NCI-H1048 (cell line): ENCODE measurements around the gene ATP6V1E1.
"Not testable (repeated sequence)": the region's sequence is repeated elsewhere in the genome, so short reads cannot be mapped to it uniquely, and the experiment has no call there.

Experiments used
- DNase-seq: peaks from one replicate; lab custom pipeline; 2025; lab: John Stamatoyannopoulos, UW

ATP6V1E1 gene

GRCh38 chr22:17628406-17629172, at the start of gene ATP6V1E1:
Gene ATP6V1E1 (minus strand): TSS chr22:17628749. CDS start chr22:17628635, 114 bp downstream.
- DNase-seq: peak; percentile 82

- no peak for DNase-seq
These were observed 47.0 kb upstream of the ATP6V1E1 start for GRCh38 chr22:17675584-17675983.

DNA sequence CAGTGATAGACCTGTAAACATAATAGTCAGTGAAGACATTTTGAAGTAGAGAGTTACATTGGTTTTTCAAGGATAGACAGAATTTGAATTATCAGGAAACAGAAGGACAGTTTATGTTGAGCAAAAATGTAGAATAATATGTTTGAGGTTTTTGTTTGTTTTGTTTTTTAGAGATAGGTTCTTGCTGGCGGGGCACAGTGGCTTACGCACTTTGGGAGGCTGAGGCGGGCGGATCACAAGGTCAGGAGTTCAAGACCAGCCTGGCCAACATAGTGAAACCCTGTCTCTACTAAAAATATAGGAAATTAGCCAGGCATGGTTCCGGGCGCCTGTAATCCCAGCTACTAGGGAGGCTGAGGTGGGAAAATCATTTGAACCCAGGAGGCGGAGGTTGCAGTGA, 45.6 kb upstream of the ATP6V1E1 start:
- no peak for DNase-seq

- no peak for DNase-seq
These were observed 44.0 kb upstream of the ATP6V1E1 start for GRCh38 chr22:17672417-17672991.

GRCh38 chr22:17671521-17672092, 43.1 kb upstream of the ATP6V1E1 start:
- DNase-seq: not testable (repeated sequence)

DNA sequence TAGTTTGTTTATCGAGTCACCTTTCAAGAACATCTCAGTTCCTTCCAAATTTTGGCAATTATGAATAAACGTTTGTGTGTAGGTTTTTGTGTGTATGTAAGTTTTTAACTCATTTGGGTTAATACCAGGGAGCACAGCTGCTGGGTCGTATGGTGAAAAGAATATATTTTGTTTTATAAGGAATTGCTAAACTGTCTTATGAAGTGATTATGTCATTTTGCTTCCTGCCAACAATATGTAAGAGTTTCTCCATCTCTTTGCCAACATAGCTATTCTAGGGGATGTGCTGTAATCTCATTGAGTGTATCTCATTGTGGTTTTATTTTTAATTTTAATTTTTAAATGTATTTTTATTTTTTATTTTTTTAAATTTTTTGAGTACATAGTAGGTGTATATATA, 37.3 kb upstream of the ATP6V1E1 start:
- DNase-seq: no peak

DNA sequence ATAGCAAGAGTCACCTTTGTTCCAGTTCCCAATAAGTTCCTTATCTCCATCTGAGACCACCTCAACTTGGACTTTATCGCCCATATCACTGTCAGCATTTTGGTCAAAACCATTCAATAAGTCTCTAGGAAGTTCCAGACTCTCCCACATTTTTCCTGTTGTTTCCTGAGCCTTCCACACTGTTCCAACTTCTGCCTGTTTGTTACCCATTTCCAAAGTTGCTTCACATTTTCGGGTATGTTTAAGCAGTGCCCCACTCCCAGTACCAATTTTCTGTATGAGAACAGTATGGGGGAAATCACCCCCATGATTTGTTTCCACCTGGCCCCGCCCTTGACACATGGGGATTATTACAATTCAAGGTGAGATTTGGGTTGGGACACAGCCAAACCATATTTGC, 36.7 kb upstream of the ATP6V1E1 start:
- DNase-seq: no peak

- no peak for DNase-seq
These were observed 36.0 kb upstream of the ATP6V1E1 start for GRCh38 chr22:17664414-17665055.

DNA sequence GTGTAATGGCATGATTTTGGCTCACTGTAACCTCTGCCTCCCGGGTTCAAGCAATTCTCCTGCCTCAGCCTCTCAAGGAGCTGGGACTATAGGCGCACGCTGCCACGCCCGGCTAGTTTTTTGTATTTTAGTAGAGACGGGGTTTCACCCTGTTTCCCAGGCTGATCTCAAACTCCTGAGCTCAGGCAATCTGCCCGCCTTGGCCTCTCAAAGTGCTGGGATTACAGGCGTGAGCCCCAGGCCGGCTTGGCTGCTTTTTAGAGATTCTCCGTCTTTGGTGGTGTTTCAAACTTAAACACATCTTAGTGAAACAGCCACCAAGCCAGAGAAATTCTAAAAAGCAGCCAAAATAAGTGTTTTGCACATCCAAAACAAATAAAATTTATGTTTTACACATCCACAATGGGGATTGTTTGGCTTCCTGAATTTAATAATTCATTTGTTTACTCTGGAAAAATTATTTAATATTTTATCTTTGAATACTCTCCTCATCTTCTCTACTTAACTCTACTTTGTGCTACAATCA, 28.4 kb upstream of the ATP6V1E1 start:
- DNase-seq: no peak

- no peak for DNase-seq
These were observed 26.7 kb upstream of the ATP6V1E1 start for GRCh38 chr22:17655289-17655688.

GRCh38 chr22:17648569-17648968, 20.0 kb upstream of the ATP6V1E1 start:
- no peak for DNase-seq

GRCh38 chr22:17647991-17648390, 19.4 kb upstream of the ATP6V1E1 start:
- DNase-seq: no peak

GRCh38 chr22:17647452-17647851, 18.9 kb upstream of the ATP6V1E1 start:
- no peak for DNase-seq

GRCh38 chr22:17642357-17642756, 13.8 kb upstream of the ATP6V1E1 start:
- DNase-seq: not testable (repeated sequence)

DNA sequence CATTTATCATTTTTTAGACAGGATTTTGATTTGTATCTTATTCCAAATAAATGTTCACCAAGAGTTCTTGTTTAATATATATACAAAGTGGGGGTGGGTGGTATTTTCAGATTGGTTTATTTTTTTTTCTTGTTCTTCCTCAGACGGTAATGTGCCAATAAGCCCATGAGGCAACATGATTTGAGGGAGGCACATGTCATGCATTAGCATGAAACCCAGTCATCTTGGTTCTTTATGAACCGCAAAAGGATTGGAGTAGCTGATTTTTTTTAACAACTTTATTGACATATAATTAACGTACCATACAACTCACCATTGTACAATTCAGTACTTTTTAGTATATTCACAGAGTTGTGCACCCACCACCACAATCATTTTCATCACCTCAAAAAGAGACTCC, 12.7 kb upstream of the ATP6V1E1 start:
- DNase-seq: no peak

GRCh38 chr22:17639247-17639741, 10.7 kb upstream of the ATP6V1E1 start:
- no peak for DNase-seq

DNA sequence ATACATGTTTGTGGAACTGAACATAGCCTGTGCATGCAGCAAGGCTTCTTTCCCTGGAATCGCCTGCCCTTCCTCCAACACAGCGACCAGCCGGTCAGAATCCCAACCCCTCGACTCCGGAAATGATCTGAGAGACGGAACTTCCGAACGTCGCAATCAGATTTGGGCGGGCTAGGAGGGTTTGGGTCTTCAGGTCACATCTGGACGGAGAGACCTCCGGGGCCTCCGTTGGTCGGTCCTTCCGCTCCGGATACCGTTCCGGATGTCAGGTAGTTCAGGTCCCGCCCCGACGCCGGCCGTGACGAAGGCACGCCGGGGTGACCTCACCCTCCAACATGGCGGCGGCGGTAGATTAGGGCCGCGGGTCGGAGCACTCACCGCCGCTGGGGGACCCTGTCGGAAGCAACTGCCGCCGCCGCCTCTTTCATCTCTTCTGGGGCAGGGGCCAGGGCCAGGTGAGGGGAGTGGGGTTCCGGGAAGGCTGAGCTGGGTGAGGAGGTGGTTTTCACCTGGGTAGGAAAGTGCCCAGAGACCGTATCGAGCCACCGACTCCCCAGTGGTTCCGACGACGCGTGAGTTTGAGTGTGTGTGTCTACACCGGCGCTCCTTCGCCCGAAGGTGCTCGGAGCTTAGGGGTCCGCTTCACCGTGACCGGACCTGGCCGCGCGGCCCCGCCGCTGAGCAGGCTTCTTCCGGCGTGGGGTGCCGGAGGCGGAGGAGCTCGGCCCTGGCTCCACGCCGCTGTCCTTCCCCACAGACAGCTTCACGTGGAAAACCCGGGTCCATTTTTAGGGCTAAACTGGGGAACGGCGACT, 10.1 kb upstream of the ATP6V1E1 start, which contains the start of gene BCL2L13:
Gene BCL2L13 (plus strand): TSS at position 326 of the 815 bp plus-strand sequence. CDS start 16,955 bp downstream, outside the sequence.
- DNase-seq: peak; percentile 62

DNA sequence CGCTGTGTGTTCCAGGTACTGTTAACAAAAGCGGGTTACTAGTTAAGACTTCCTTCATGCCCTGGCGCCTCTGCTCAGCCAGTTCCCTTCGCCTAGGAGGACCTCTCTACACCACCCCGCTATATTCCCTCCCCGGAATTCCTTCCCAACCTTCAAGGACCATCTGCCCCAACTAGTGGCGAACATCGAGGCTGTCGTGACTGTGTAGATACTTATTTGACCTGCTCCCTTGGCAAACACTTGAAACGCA, 9.6 kb upstream of the ATP6V1E1 start:
- no peak for DNase-seq

GRCh38 chr22:17637490-17638181, 9.1 kb upstream of the ATP6V1E1 start:
- no peak for DNase-seq

GRCh38 chr22:17636850-17637249, 8.3 kb upstream of the ATP6V1E1 start:
- DNase-seq: not testable (repeated sequence)

DNA sequence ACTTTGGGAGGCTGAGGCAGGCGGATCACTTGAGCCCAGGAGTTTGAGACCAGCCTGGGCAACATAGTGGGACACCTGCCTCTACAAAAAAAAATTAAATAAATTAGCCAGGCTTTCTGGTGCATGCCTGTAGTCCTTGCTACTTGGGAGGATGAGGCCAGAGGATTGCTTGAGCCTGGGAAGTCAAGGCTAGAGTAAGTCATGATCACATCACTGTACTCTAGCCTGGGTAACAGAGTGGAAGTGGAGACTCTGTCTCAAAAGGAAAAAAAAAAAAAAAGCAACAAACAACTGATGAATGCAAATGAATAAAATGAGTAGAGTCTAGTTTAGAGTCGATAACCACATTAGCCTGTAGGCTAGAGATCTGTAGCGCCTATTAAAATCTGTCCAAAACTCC, 6.1 kb upstream of the ATP6V1E1 start:
- DNase-seq: no peak
